SK-N-SH treated with all-trans-retinoic acid at 6 μM for 48 hours (cell line): Measurements from ENCODE around the gene ZFHX3.

Experiments used
- PATZ1 ChIP-seq: fragments of 250-450 bp; sonication (Bioruptor Pico); IDR thresholded peaks from 2 replicates; pipeline ENCODE4 v1.8.0; 2020; ENCODE audit warnings: mild to moderate bottlenecking, moderate library complexity, borderline replicate concordance
- ZC3H10 ChIP-seq: fragments of 250-450 bp; sonication (Bioruptor Pico); IDR thresholded peaks from 2 replicates; pipeline ENCODE4 v1.5.1; 2021; ENCODE audit warnings: mild to moderate bottlenecking, moderate library complexity
- ZFP3 ChIP-seq: fragments of 250-450 bp; sonication (Bioruptor Pico); IDR thresholded peaks from 2 replicates; pipeline ENCODE4 v1.5.0; 2020; ENCODE audit warnings: mild to moderate bottlenecking, moderate library complexity
- ZNF8 ChIP-seq: fragments of 450-650 bp; formaldehyde crosslinking; IDR thresholded peaks from 2 replicates; pipeline ENCODE4 v1.5.0; 2020; ENCODE audit warnings: mild to moderate bottlenecking, moderate library complexity

GRCh38 chr16:72878301-72879269 is 169.3 kb downstream of the ZFHX3 start:
- TF ChIP-seq ZNF8 (CRISPR knock-in tag) (no peak), PATZ1 (no peak), ZFP3 (CRISPR knock-in tag) (no peak; the same call in 1 of the 2 replicates), ZC3H10 (CRISPR knock-in tag) (no peak)
